ENCODE measurements around the gene DUSP7. TPM values are rescaled to one million over a fixed set of nuclear protein-coding genes. Genes with fewer than 3 reads are reported as not detected.
"Not testable (repeated sequence)": the region's sequence is repeated elsewhere in the genome, so short reads cannot be mapped to it uniquely, and the experiment has no call there.

Gene DUSP7
- total RNA-seq, 1 donor from 2014 or later, result 21.7 TPM

- H3K27ac Mint-ChIP-seq (ENCODE audit: unreplicated experiment), result no peak overlapping the region
- peaks cover 3% of the 10 kb centered on the region for H3K27me3 Mint-ChIP-seq (ENCODE audit: unreplicated experiment)
- DNase-seq (ENCODE audit: low spot score), result no peak
- no peak for TF ChIP-seq CTCF (IDR thresholded peaks at IDR 0.05; ENCODE audit: unreplicated experiment)
- no peaks in the 10 kb centered on the region for H3K36me3 Mint-ChIP-seq (ENCODE audit: low read depth, unreplicated experiment)
- no peaks in the 10 kb centered on the region for H3K9me3 Mint-ChIP-seq (ENCODE audit: unreplicated experiment)
- peaks cover 7% of the 10 kb centered on the region for H3K4me1 Mint-ChIP-seq (ENCODE audit: unreplicated experiment)
- H3K4me3 Mint-ChIP-seq (ENCODE audit: unreplicated experiment), result no peak overlapping the region
These were observed 20.1 kb downstream of the DUSP7 start for GRCh38 chr3:52036222-52036694.

- Mint-ChIP-seq H3K4me1 (ENCODE audit: unreplicated experiment) (peaks cover 5% of the 10 kb centered on the region), H3K27me3 (ENCODE audit: unreplicated experiment) (peaks cover 6% of the 10 kb centered on the region), H3K9me3 (ENCODE audit: unreplicated experiment) (no peaks in the 10 kb centered on the region), H3K4me3 (ENCODE audit: unreplicated experiment) (no peak overlapping the region), H3K27ac (ENCODE audit: unreplicated experiment) (no peak overlapping the region), H3K36me3 (ENCODE audit: low read depth, unreplicated experiment) (no peaks in the 10 kb centered on the region)
- DNase-seq (ENCODE audit: low spot score), result no peak
- no peak for TF ChIP-seq CTCF (IDR thresholded peaks at IDR 0.05; ENCODE audit: unreplicated experiment)
These were observed 21.7 kb downstream of the DUSP7 start for GRCh38 chr3:52034651-52035050.

GRCh38 chr3:52034212-52034611 lies 22.2 kb downstream of the DUSP7 start:
- no peak for TF ChIP-seq CTCF (IDR thresholded peaks at IDR 0.05; ENCODE audit: unreplicated experiment)
- Mint-ChIP-seq H3K27me3 (ENCODE audit: unreplicated experiment) (peaks cover 6% of the 10 kb centered on the region), H3K4me3 (ENCODE audit: unreplicated experiment) (no peak overlapping the region), H3K9me3 (ENCODE audit: unreplicated experiment) (no peaks in the 10 kb centered on the region), H3K27ac (ENCODE audit: unreplicated experiment) (no peak overlapping the region), H3K4me1 (ENCODE audit: unreplicated experiment) (peaks cover 3% of the 10 kb centered on the region), H3K36me3 (ENCODE audit: low read depth, unreplicated experiment) (no peaks in the 10 kb centered on the region)
- DNase-seq (ENCODE audit: low spot score), result no peak

- H3K27ac Mint-ChIP-seq (ENCODE audit: unreplicated experiment); H3K36me3 Mint-ChIP-seq (ENCODE audit: low read depth, unreplicated experiment); H3K4me1 Mint-ChIP-seq (ENCODE audit: unreplicated experiment); H3K9me3 Mint-ChIP-seq (ENCODE audit: unreplicated experiment); H3K27me3 Mint-ChIP-seq (ENCODE audit: unreplicated experiment); H3K4me3 Mint-ChIP-seq (ENCODE audit: unreplicated experiment); DNase-seq (ENCODE audit: low spot score): not testable (repeated sequence)
These were observed 22.6 kb downstream of the DUSP7 start for GRCh38 chr3:52033748-52034147.

- no peak for DNase-seq (ENCODE audit: low spot score)
- Mint-ChIP-seq H3K36me3 (ENCODE audit: low read depth, unreplicated experiment) (no peaks in the 10 kb centered on the region), H3K27me3 (ENCODE audit: unreplicated experiment) (peaks cover 6% of the 10 kb centered on the region), H3K4me1 (ENCODE audit: unreplicated experiment) (peaks cover 3% of the 10 kb centered on the region), H3K4me3 (ENCODE audit: unreplicated experiment) (no peak overlapping the region), H3K9me3 (ENCODE audit: unreplicated experiment) (no peaks in the 10 kb centered on the region), H3K27ac (ENCODE audit: unreplicated experiment) (no peak overlapping the region)
- no peak for TF ChIP-seq CTCF (IDR thresholded peaks at IDR 0.05; ENCODE audit: unreplicated experiment)
These were observed 23.5 kb downstream of the DUSP7 start for GRCh38 chr3:52032702-52033408.

Measured in endothelial cell (in vitro differentiated cells).